ENCODE data around the gene ADCK2. TPM values are rescaled to one million over a fixed set of nuclear protein-coding genes. Genes with fewer than 3 reads are reported as not detected.

Gene ADCK2
- total and polyA plus RNA-seq, 2 donors (not counting 3 experiments of a cell fraction or from before 2014, with no cell fraction given), result 10.3 to 13.3 TPM

- FAIRE-seq (no peak), DNase-seq (ENCODE audit: low read depth, low spot score) (no peak)
- no peak overlapping the region for H2AFZ ChIP-seq (ENCODE audit: low read depth, low read length)
- intact Hi-C loops (cut with micrococcal nuclease) (no loop called here), dilution Hi-C loops (cut with MboI; ENCODE audit: extremely low pct_ligation_motif_present, low sequenced_read_pairs) (no loop called here)
- H3K36me3 ChIP-seq (ENCODE audit: control insufficient read depth in 2 of 2, extremely low read depth in 1 of 2, insufficient read depth in 2 of 2, low read length in 2 of 2), result no peaks in the 10 kb centered on the region
- peaks cover 4% of the 10 kb centered on the region for H3K4me1 ChIP-seq (ENCODE audit: control insufficient read depth, extremely low read depth, insufficient read depth, low read length)
- H3K27me3 ChIP-seq (ENCODE audit: control insufficient read depth in 2 of 2, insufficient read depth in 2 of 2, low read length in 2 of 2), result peaks cover 0 to 3% of the 10 kb centered on the region in 2 experiments
- H3K9ac ChIP-seq (replicated peaks; ENCODE audit: extremely low read depth, insufficient read depth, low read length), result no peak overlapping the region
- no peak overlapping the region for H3K4me2 ChIP-seq (ENCODE audit: insufficient read depth, low read length)
- H3K27ac ChIP-seq (ENCODE audit: insufficient read depth, low read depth, low read length), result no peak overlapping the region
- no peaks in the 10 kb centered on the region for H3K9me3 ChIP-seq (replicated peaks; ENCODE audit: control insufficient read depth, insufficient read depth, low read length)
- no TSS peak for BruUV-seq (replicated peaks)
- H3K4me3 ChIP-seq (replicated peaks in 1 of 3; ENCODE audit: insufficient read depth in 1 of 3, low read depth in 1 of 3, low read length in 3 of 3), result no peak overlapping the region
- no peaks in the 10 kb centered on the region for H3K79me2 ChIP-seq (ENCODE audit: control insufficient read depth, insufficient read depth, low read length)
- POLR2A ChIA-PET, result interaction anchor here (0.6 kb wide), 1 partner anchor 252 kb away, joined by 3 read pairs; no protein-coding TSS in a partner anchor
- TF ChIP-seq, protein P1, sequence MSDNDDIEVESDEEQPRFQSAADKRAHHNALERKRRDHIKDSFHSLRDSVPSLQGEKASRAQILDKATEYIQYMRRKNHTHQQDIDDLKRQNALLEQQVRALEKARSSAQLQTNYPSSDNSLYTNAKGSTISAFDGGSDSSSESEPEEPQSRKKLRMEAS (IDR thresholded peaks at IDR 0.05; ENCODE audit: insufficient read depth, insufficient read length), result no peak
- peak; percentile 26 to 48 for TF ChIP-seq CTCF (IDR thresholded peaks at IDR 0.05; ENCODE audit: extremely low read depth in 1 of 2, insufficient read depth in 1 of 2, low read depth in 1 of 2, low read length in 2 of 2)
- CTCF ChIA-PET, result interaction anchor here (0.9 to 1.6 kb wide), 4 partner anchors 9 to 169 kb away, joined by 3 to 6 read pairs (median 4); no protein-coding TSS in a partner anchor
- H4K20me1 ChIP-seq (replicated peaks; ENCODE audit: control insufficient read depth, extremely low read depth, insufficient read depth, low read length), result no peaks in the 10 kb centered on the region
- no peaks in the 10 kb centered on the region for H3K9me1 ChIP-seq (replicated peaks; ENCODE audit: control insufficient read depth, extremely low read depth, insufficient read depth, low read length)
Observed at GRCh38 chr7:140646931-140647647, 25.7 kb upstream of the ADCK2 start.
